Endothelial cell of umbilical vein (primary cell): ENCODE results near the gene WNT7B. TPM values are rescaled to one million over a fixed set of nuclear protein-coding genes. Genes with fewer than 3 reads are reported as not detected.

ENCODE experiments used
- BruUV-seq: library from RNA; stranded (reverse); fragments of 400-500 nt; replicated peaks from 2 replicates; lab custom pipeline; 2021; lab: Mats Ljungman, UMichigan
- CTCF ChIA-PET: fragments of 300-600, 350-600 bp; sonication (Branson Sonifier 250); formaldehyde crosslinking; loops from one replicate; lab custom pipeline; 2021; ENCODE audit warnings: antibody characterized with exemption, inconsistent platforms; lab: Charles Lee
- POLR2A ChIA-PET: fragments of 300-600, 350-600 bp; sonication (Branson Sonifier 250); formaldehyde crosslinking; loops from one replicate; lab custom pipeline; 2021; ENCODE audit warnings: antibody characterized with exemption, inconsistent platforms; lab: Charles Lee
- DNase-seq: peaks from one replicate; pipeline ENCODE4 v3.0.0-alpha.2; 2011; ENCODE audit warnings: low read depth, low spot score
- FAIRE-seq: peaks from 2 replicates; lab custom pipeline; 2011; peaks lifted over from hg19 to GRCh38; lab: Jason Lieb, UNC
- H2AFZ ChIP-seq: 2 replicates; pipeline ENCODE4 v1.6.0; 2012; ENCODE audit warnings: low read depth, low read length, control low read depth, inconsistent platforms
- H3K27ac ChIP-seq: 2 replicates; pipeline ENCODE4 v1.5.1; 2011; ENCODE audit warnings: low read depth, mild to moderate bottlenecking, control low read depth, low read length, moderate library complexity; ENCODE audit not compliant: insufficient read depth
- H3K27me3 ChIP-seq, 2 experiments: 2 replicates each; pipeline versions ENCODE4 v1.6.0 to v1.6.1; 2011; ENCODE audit warnings: low read length in 2 of 2, mixed read lengths in 1 of 2; ENCODE audit not compliant: control insufficient read depth in 2 of 2, insufficient read depth in 2 of 2
- H3K36me3 ChIP-seq, 2 experiments: 2 replicates in 1 of 2; 3 replicates in 1 of 2; pipeline ENCODE4 v1.5.1; 2011; ENCODE audit warnings: low read length in 2 of 2, mild to moderate bottlenecking in 1 of 2, moderate library complexity in 1 of 2; ENCODE audit not compliant: control insufficient read depth in 2 of 2, insufficient read depth in 2 of 2; ENCODE audit errors: extremely low read depth in 1 of 2
- H3K4me1 ChIP-seq: 3 replicates; pipeline ENCODE4 v1.5.1; 2011; ENCODE audit warnings: mild to moderate bottlenecking, low read length; ENCODE audit not compliant: control insufficient read depth, insufficient read depth; ENCODE audit errors: extremely low read depth
- H3K4me2 ChIP-seq: 2 replicates; pipeline ENCODE4 v1.6.1; 2011; ENCODE audit warnings: low read length, control low read depth, mixed read lengths; ENCODE audit not compliant: insufficient read depth
- H3K4me3 ChIP-seq, 3 experiments: fragments of 200-600 bp in 1 of 3; sonication (generic), shearing (Covaris generic) in 1 of 3; replicated peaks in 1 of 3; 2 replicates each; pipeline ENCODE4 v1.5.1; 2011 to 2016; ENCODE audit warnings: control low read depth in 3 of 3, low read length in 3 of 3, mild to moderate bottlenecking in 2 of 3, inconsistent platforms in 1 of 3, low read depth in 1 of 3, moderate library complexity in 1 of 3; ENCODE audit not compliant: insufficient read depth in 1 of 3
- H3K79me2 ChIP-seq: 2 replicates; pipeline ENCODE4 v1.6.0; 2012; ENCODE audit warnings: low read length, inconsistent platforms; ENCODE audit not compliant: control insufficient read depth, insufficient read depth
- H3K9ac ChIP-seq: replicated peaks from 2 replicates; pipeline ENCODE3; 2011; ENCODE audit warnings: low read length, control low read depth; ENCODE audit not compliant: insufficient read depth; ENCODE audit errors: extremely low read depth
- H3K9me1 ChIP-seq: replicated peaks from 3 replicates; pipeline ENCODE4 v1.6.0; 2011; ENCODE audit warnings: mild to moderate bottlenecking, low read length; ENCODE audit not compliant: control insufficient read depth, insufficient read depth; ENCODE audit errors: extremely low read depth
- H3K9me3 ChIP-seq: replicated peaks from 2 replicates; pipeline ENCODE4 v1.5.1; 2012; ENCODE audit warnings: low read length, inconsistent platforms; ENCODE audit not compliant: control insufficient read depth, insufficient read depth
- H4K20me1 ChIP-seq: replicated peaks from 2 replicates; pipeline ENCODE3; 2011; ENCODE audit warnings: mild to moderate bottlenecking, low read length; ENCODE audit not compliant: control insufficient read depth, insufficient read depth; ENCODE audit errors: extremely low read depth
- CTCF ChIP-seq, 2 donors: IDR thresholded peaks; 1 replicate in 1 of 2; 2 replicates in 1 of 2; pipeline ENCODE4 v1.5.1; 2011; ENCODE audit warnings: low read length in 2 of 2, mild to moderate bottlenecking in 2 of 2, moderate library complexity in 2 of 2, control low read depth in 1 of 2, inconsistent platforms in 1 of 2, low read depth in 1 of 2; ENCODE audit not compliant: insufficient read depth in 1 of 2; ENCODE audit errors: extremely low read depth in 1 of 2
- EZH2 ChIP-seq: IDR thresholded peaks from 2 replicates; pipeline ENCODE4 v1.6.1; 2012; ENCODE audit warnings: borderline replicate concordance, low read depth, mild to moderate bottlenecking, moderate library complexity, low read length, inconsistent platforms; ENCODE audit not compliant: severe bottlenecking
- FOS ChIP-seq: IDR thresholded peaks from 2 replicates; pipeline ENCODE4 v1.6.1; 2011; ENCODE audit warnings: mild to moderate bottlenecking, low read length, moderate library complexity, borderline replicate concordance; ENCODE audit not compliant: insufficient read depth
- GATA2 ChIP-seq: IDR thresholded peaks from 2 replicates; pipeline ENCODE4 v1.7.0; 2011; ENCODE audit warnings: low read depth, mild to moderate bottlenecking, moderate library complexity, mixed read lengths, low read length; ENCODE audit not compliant: insufficient read length, insufficient read depth
- JUN ChIP-seq: IDR thresholded peaks from 2 replicates; pipeline ENCODE4 v1.6.1; 2011; ENCODE audit warnings: borderline replicate concordance, low read depth; ENCODE audit not compliant: insufficient read length, insufficient read depth
- MYC ChIP-seq: IDR thresholded peaks from one replicate; pipeline ENCODE4 v1.6.1; 2011; ENCODE audit warnings: mild to moderate bottlenecking, low read depth, low read length
- POLR2A ChIP-seq: IDR thresholded peaks from 2 replicates; pipeline ENCODE4 v1.6.1; 2012; ENCODE audit warnings: low read depth, mild to moderate bottlenecking, control low read depth, low read length
- POLR2AphosphoS5 ChIP-seq: IDR thresholded peaks from 2 replicates; pipeline ENCODE4 v1.6.1; 2012; ENCODE audit warnings: low read depth, mild to moderate bottlenecking, control low read depth, low read length, moderate library complexity; ENCODE audit not compliant: insufficient read depth
- dilution Hi-C: fragments of 300-500 bp; cut with MboI; formaldehyde crosslinking; loops from one replicate; pipeline ENCODE4 v1.15.0; 2019; ENCODE audit warnings: low sequenced_read_pairs; ENCODE audit not compliant: extremely low pct_ligation_motif_present
- intact Hi-C: fragments of 100-400 bp; cut with micrococcal nuclease; formaldehyde crosslinking; loops from one replicate; pipeline ENCODE4 v1.10.0; 2022
- polyA plus RNA-seq, 4 experiments: library from polyadenylated mRNA; depleted of rRNA in 3 of 4; stranded (reverse) in 3 of 4; unstranded in 1 of 4; fragments of >200 nt; gene quantifications; 2 replicates each; pipeline versions ENCODE4 v1.2.1 to v1.2.3, GENCODE V29; 2011 to 2012; ENCODE audit warnings: missing spikeins in 1 of 4
- total RNA-seq: library from RNA; stranded (reverse); gene quantifications from 2 replicates; pipeline ENCODE4 v1.2.3, GENCODE V29; 2021
- TF ChIP-seq, protein P1 (sequence below): IDR thresholded peaks from 2 replicates; pipeline ENCODE4 v1.6.1; 2011; ENCODE audit not compliant: insufficient read depth, insufficient read length

Gene WNT7B
- total and polyA plus RNA-seq, 2 donors (not counting 3 experiments of a cell fraction or from before 2014, with no cell fraction given): not detected

DNA sequence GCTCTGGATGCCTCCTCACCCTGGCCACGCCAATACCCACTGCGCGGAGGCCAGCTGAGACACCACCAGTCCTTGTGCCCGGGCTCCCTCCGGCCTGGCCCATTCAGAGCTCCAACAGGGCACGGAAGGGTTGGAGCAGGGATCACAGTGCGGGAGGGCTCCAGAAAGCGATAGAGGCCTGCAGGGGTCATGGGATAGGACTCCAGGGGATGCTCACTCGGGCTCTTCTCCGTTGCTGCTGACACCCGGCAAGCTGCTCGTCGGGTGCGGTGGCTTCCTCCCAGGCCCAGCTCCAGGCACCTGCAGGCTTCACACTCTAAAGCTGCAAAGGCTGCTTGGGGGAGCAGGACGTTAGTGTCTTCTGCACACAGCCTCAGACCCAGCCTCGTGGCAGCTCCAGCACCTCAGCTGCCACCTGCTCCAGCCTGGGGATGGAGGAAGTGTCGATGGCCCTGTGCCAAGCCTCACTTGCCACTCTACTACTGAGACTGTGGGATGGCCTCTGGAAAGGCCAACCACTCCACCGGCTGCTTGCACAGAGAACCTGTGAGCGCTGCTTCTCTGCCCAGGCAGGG lies 10.6 kb downstream of the WNT7B start:
- CTCF ChIA-PET: no interaction called here
- no TSS peak for BruUV-seq
- intact Hi-C loops: no loop called here

GRCh38 chr22:45965563-45965962 lies 11.4 kb downstream of the WNT7B start:
- Histone ChIP-seq H4K20me1 (no peaks in the 10 kb centered on the region), H3K9me3 (no peaks in the 10 kb centered on the region), H3K36me3 (no peaks in the 10 kb centered on the region), H3K4me3 (no peak overlapping the region), H3K4me1 (peaks cover 6% of the 10 kb centered on the region), H2AFZ (no peak overlapping the region), H3K27me3 (peaks cover 4 to 10% of the 10 kb centered on the region in 2 experiments), H3K27ac (no peak overlapping the region), H3K9ac (no peak overlapping the region), H3K4me2 (no peak overlapping the region), H3K9me1 (no peaks in the 10 kb centered on the region), H3K79me2 (no peaks in the 10 kb centered on the region)
- ChIA-PET CTCF (no interaction called here), POLR2A (no interaction called here)
- BruUV-seq: no TSS peak
- dilution Hi-C loops (no loop called here), intact Hi-C loops (no loop called here)
- no peak for TF ChIP-seq CTCF (IDR thresholded peaks at IDR 0.05; ENCODE audit: extremely low read depth in 1 of 2, insufficient read depth in 1 of 2, low read depth in 1 of 2, low read length in 2 of 2)
- TF ChIP-seq GATA2: no peak
- TF ChIP-seq POLR2A: no peak
- no peak for TF ChIP-seq JUN
- TF ChIP-seq, protein P1, sequence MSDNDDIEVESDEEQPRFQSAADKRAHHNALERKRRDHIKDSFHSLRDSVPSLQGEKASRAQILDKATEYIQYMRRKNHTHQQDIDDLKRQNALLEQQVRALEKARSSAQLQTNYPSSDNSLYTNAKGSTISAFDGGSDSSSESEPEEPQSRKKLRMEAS: no peak
- TF ChIP-seq EZH2: no peak
- TF ChIP-seq POLR2AphosphoS5: no peak
- no peak for TF ChIP-seq MYC
- TF ChIP-seq FOS: no peak
- DNase-seq (no peak), FAIRE-seq (no peak)

More for the DNA sequence above, 10.6 kb downstream of the WNT7B start:
- peaks cover 13 to 17% of the 10 kb centered on the region in 2 experiments for H3K27me3 ChIP-seq
- H3K27ac ChIP-seq: no peak overlapping the region
- H3K79me2 ChIP-seq: no peaks in the 10 kb centered on the region
- no peak overlapping the region for H2AFZ ChIP-seq
- H3K9ac ChIP-seq: no peak overlapping the region
- DNase-seq (no peak), FAIRE-seq (no peak)
- H3K36me3 ChIP-seq: no peaks in the 10 kb centered on the region
- H3K9me3 ChIP-seq: no peaks in the 10 kb centered on the region
- H3K4me2 ChIP-seq: no peak overlapping the region
- TF ChIP-seq JUN: no peak
- no peak for TF ChIP-seq POLR2A
- TF ChIP-seq MYC: no peak
- TF ChIP-seq, protein P1: no peak
- no peaks in the 10 kb centered on the region for H3K9me1 ChIP-seq
- peaks cover 10% of the 10 kb centered on the region for H3K4me1 ChIP-seq
- no peaks in the 10 kb centered on the region for H4K20me1 ChIP-seq
- dilution Hi-C loops: no loop called here
- POLR2A ChIA-PET: no interaction called here
- H3K4me3 ChIP-seq: no peak overlapping the region
